ENCODE data around the gene HCRT.
A peak's percentile ranks its signal among the peaks of the same experiment; 100 is the strongest.
"Not testable (repeated sequence)": the region's sequence is repeated elsewhere in the genome, so short reads cannot be mapped to it uniquely, and the experiment has no call there.

HCRT gene, protein sequence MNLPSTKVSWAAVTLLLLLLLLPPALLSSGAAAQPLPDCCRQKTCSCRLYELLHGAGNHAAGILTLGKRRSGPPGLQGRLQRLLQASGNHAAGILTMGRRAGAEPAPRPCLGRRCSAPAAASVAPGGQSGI

GRCh38 chr17:42184713-42185620 lies at the start of gene HCRT:
Gene HCRT (minus strand): TSS chr17:42185452. CDS start chr17:42185365, 87 bp downstream.
- DNase-seq = no peak

DNA sequence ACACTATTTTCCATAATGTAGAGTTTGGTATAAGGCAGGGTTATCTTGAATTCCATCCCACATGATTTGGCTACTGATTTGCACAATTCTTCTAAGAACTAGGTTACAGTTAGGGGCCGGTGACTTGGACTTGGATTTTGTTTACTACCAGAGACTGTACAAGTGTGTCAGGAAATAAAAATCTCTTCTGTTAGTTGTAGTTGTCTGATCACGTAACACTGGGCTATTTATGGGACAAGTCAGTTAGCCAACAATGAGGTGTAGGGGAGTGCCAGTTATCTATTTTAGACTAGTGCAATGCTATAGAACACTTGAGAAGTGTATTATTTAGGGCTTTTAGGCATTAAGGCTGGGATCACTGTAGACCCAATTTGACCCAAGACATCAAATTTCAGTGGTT lies 48.7 kb upstream of the HCRT start:
- no peak for DNase-seq

GRCh38 chr17:42233156-42233555 lies 47.9 kb upstream of the HCRT start:
- DNase-seq = no peak

DNA sequence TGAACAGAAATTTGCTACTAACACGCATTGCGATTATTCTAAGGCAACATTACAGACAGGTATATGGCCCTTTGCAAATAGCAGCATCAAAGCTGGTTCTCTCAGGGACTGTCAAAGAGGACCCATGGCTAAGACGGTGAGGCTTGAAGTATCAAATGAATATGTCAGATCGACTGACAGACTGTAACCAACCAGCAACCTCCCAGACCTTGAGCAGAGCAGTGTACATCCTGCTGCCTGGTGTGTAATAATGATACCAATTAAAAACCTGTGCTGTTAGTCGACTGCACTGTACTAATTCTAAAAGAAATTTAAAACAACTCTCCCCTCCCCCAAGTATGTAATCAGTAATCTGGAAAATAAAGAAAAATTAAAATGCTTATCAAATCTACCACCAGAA lies 45.0 kb upstream of the HCRT start:
- DNase-seq = no peak

GRCh38 chr17:42227849-42228700 lies 42.8 kb upstream of the HCRT start:
- DNase-seq = no peak

DNA sequence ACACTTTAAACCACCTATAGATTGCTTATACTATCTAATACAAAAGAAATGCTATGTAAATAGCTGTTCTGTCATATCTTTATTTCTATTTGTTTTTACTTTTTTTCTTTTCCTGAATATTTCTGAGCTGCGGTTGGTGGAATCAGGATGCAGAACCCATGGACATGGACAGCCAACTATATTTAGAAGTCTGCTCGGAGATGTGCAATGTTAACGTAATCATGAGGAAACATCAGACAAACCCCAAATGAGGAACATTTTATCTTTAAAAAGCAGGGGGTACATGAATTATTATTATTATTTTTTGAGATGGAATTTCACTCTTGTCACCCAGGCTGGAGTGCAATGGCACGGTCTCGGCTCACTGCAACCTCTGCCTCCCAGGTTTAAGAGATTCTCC lies 40.4 kb upstream of the HCRT start:
- no peak for DNase-seq

DNA sequence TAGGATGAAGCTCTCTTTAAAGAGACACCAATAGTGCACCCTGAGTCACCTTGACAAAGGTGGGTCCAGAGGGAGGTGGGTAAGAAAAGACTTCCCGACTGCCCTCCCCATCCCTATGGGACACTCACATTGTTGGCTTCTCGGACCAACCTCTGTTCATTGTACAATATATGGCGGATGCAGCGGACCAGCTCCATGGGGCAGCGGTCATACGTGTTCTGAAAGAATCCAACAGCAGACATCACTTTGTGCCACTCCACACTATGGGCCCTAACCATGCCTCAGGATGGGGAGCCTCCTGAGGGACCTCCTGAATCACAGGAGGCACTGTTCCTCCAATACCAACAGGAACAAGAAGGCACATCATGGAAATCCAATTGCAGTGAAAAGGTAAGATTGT lies 39.4 kb upstream of the HCRT start:
- DNase-seq = no peak

- peak; percentile 39 for DNase-seq
Observed at GRCh38 chr17:42221886-42222745, 36.9 kb upstream of the HCRT start.

GRCh38 chr17:42219280-42219679 lies 34.0 kb upstream of the HCRT start:
- DNase-seq = not testable (repeated sequence)

GRCh38 chr17:42214156-42214555 lies 28.9 kb upstream of the HCRT start:
- DNase-seq = no peak

- no peak for DNase-seq
Observed at GRCh38 chr17:42212382-42212781, 27.1 kb upstream of the HCRT start.

- not testable (repeated sequence) for DNase-seq
Observed at GRCh38 chr17:42211921-42212341, 26.7 kb upstream of the HCRT start.

GRCh38 chr17:42210046-42210445 lies 24.8 kb upstream of the HCRT start:
- no peak for DNase-seq

DNA sequence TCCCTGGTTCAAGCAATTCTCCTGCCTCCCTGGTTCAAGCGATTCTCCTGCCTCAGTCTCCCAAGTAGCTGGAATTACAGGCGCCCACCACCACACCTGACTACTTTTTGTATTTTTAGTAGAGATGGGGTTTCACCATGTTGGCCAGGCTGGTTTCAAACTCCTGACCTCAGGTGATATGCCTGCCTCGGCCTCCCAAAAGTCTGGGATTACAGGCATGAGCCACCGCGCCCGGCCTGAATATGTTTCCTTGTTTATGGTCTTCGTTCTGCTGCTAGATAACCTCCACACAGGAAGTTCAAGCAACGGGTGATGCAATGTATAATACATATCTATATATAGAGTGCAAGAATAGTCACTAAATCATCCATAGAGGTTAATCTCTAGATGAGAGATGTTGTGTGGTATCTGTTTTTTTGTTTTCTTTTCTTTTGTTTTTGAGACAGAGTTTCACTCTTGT lies 20.9 kb upstream of the HCRT start:
- not testable (repeated sequence) for DNase-seq

DNA sequence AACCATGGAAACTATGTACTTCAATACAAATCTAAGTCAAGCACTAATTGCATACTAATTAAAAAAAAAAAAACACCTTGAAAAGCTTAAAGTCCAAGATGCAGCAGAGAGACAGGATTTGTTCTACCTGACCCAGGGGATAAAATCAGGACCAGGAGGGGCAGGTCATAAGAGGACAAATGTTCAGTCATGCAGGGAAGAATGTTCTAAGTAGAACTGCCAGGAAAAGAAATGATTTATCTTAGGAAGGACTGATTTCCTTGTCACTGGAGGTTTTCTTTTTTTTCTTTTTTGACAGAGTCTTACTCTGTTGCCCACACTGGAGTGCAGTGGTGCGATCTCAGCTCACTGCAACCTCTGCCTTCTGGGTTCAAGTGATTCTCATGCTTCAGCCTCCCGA lies 18.1 kb upstream of the HCRT start:
- DNase-seq = no peak

- no peak for DNase-seq
Observed at GRCh38 chr17:42202696-42203095, 17.4 kb upstream of the HCRT start.

DNA sequence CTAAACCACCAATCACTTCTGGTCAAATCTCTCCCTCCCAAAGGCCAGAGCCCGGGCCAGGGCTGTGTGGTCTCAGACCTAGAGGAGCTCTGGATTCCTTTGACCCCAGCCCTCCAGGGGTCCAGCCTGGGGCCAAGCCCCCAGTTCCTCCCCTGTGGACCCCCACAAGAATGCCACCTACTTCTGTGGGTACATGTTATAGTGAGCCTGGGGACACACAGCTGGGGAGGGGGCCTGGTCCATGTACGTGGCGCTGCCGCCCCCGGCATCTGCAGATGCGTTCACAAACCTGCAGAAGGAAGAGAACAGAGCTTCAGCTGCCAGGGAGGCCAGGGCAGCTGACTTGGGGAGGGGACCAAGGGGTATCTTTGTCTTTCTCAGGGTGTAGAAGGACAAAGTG lies 16.9 kb upstream of the HCRT start:
- DNase-seq = no peak

DNA sequence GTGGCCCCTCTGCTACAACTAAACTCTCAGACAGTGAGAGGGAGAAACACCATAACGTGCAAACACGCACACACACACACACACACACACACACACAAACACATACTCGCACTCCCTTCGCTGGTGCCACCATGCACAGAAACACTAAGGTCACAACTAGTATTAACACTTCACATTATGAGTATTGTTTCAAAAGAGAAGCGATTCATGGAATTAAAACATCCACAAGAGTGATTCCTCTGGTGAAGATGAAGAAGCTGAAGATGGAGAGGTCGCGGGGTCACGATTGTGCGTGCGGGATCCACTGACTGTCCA lies 16.2 kb upstream of the HCRT start:
- DNase-seq = no peak

GRCh38 chr17:42200706-42201457 lies 15.6 kb upstream of the HCRT start:
- no peak for DNase-seq

- no peak for DNase-seq
Observed at GRCh38 chr17:42199416-42200011, 14.3 kb upstream of the HCRT start.

DNA sequence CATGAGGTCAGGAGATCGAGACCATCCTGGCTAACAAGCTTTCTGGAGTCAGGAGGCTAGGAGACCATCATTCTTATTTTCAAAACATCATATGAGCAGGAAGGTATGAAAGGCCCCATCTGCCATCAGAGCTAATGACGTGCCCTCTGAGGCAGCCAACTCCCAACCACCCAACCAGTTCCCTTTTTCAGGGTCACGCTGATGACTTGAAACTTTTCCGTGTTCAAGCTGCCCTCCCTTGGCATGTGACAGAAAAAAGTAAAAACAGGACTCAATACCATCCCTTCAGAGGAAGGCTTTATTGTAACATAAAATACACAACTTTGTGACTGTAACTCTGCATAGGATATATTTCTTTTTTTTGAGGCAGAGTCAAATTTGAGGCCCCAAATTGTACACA lies 13.6 kb upstream of the HCRT start:
- no peak for DNase-seq
